NT2/D1 (cell line): Measurements from ENCODE around the gene NOSIP.

Experiments
- YY1 ChIP-seq: IDR thresholded peaks from 2 replicates; pipeline ENCODE4 v1.6.1; 2011; ENCODE audit not compliant: insufficient read length, insufficient read depth
- ZNF274 ChIP-seq: IDR thresholded peaks from 2 replicates; pipeline ENCODE4 v1.6.1; 2011; ENCODE audit warnings: mild to moderate bottlenecking, low read depth, low read length

GRCh38 chr19:49591731-49592485 lies 11.6 kb upstream of the NOSIP start:
- no peak for TF ChIP-seq ZNF274
- no peak for TF ChIP-seq YY1
